HG02852 (cell line): ENCODE data around the gene APOL6.
"Not testable (repeated sequence)": the region's sequence is repeated elsewhere in the genome, so short reads cannot be mapped to it uniquely, and the experiment has no call there.

Experiments
- ATAC-seq: cut with Tn5 transposase; IDR thresholded peaks from one replicate; pipeline ENCODE4 v1.9.1; 2021; ENCODE audit warnings: mild to moderate bottlenecking, moderate library complexity; ENCODE audit not compliant: unreplicated experiment

APOL6 gene

GRCh38 chr22:35634943-35635540, 13.2 kb upstream of the APOL6 start:
- no peak for ATAC-seq

- no peak for ATAC-seq
Measured at GRCh38 chr22:35637254-35637653, 11.0 kb upstream of the APOL6 start.

GRCh38 chr22:35638001-35638400, 10.2 kb upstream of the APOL6 start:
- ATAC-seq: no peak

- ATAC-seq: no peak
Measured at GRCh38 chr22:35638410-35638809, 9.8 kb upstream of the APOL6 start.

- ATAC-seq: no peak
Measured at GRCh38 chr22:35641494-35642120, 6.6 kb upstream of the APOL6 start.

GRCh38 chr22:35642305-35642741, 5.9 kb upstream of the APOL6 start:
- ATAC-seq: no peak

GRCh38 chr22:35643991-35644390, 4.3 kb upstream of the APOL6 start:
- ATAC-seq: no peak

- ATAC-seq: no peak
Measured at GRCh38 chr22:35645646-35646045, 2.6 kb upstream of the APOL6 start.

GRCh38 chr22:35649026-35649553, 844 bp downstream of the APOL6 start:
- ATAC-seq: peak; percentile 25

GRCh38 chr22:35649636-35650250, 1.5 kb downstream of the APOL6 start:
- no peak for ATAC-seq

- ATAC-seq: no peak
Measured at GRCh38 chr22:35651085-35651484, 2.8 kb downstream of the APOL6 start.

- ATAC-seq: no peak
Measured at GRCh38 chr22:35653824-35654223, 5.6 kb downstream of the APOL6 start.

GRCh38 chr22:35656284-35656752, 8.1 kb downstream of the APOL6 start:
- no peak for ATAC-seq

GRCh38 chr22:35657571-35658312, 9.5 kb downstream of the APOL6 start:
- no peak for ATAC-seq

- ATAC-seq: no peak
Measured at GRCh38 chr22:35660291-35661127, 12.3 kb downstream of the APOL6 start.

GRCh38 chr22:35661464-35661863, 13.2 kb downstream of the APOL6 start:
- no peak for ATAC-seq

- ATAC-seq: no peak
Measured at GRCh38 chr22:35662914-35663313, 14.7 kb downstream of the APOL6 start.

- ATAC-seq: no peak
Measured at GRCh38 chr22:35663371-35663770, 15.1 kb downstream of the APOL6 start.

GRCh38 chr22:35664955-35665587, 16.8 kb downstream of the APOL6 start:
- no peak for ATAC-seq

- ATAC-seq: not testable (repeated sequence)
Measured at GRCh38 chr22:35666699-35667098, 18.5 kb downstream of the APOL6 start.
